Colonic mucosa (tissue), 4 donors: ENCODE results near the gene PFDN1. TPM values are rescaled to one million over a fixed set of nuclear protein-coding genes. Genes with fewer than 3 reads are reported as not detected.

ENCODE experiments used
- DNase-seq: peaks from one replicate; pipeline ENCODE4 v3.0.0-alpha.2; 2020
- H3K27ac ChIP-seq: fragments of 200-600 bp; one replicate; pipeline ENCODE4 v1.8.0; 2021
- H3K27me3 ChIP-seq: fragments of 200-600 bp; one replicate; pipeline ENCODE4 v1.8.0; 2021
- H3K36me3 ChIP-seq: fragments of 200-600 bp; one replicate; pipeline ENCODE4 v1.8.0; 2021
- H3K4me1 ChIP-seq: fragments of 200-600 bp; one replicate; pipeline ENCODE4 v1.8.0; 2021; ENCODE audit warnings: mild to moderate bottlenecking
- H3K4me3 ChIP-seq: fragments of 200-600 bp; one replicate; pipeline ENCODE4 v1.8.0; 2021
- H3K9ac ChIP-seq, 2 donors: one replicate each; pipeline ENCODE4 v1.7.0; 2013; ENCODE audit warnings: control low read depth in 2 of 2, low read depth in 2 of 2, low read length in 2 of 2
- H3K9me3 ChIP-seq: fragments of 200-600 bp; one replicate; pipeline ENCODE4 v1.8.0; 2021
- CTCF ChIP-seq: fragments of 200-600 bp; IDR thresholded peaks from one replicate; pipeline ENCODE4 v1.8.0; 2022; ENCODE audit warnings: antibody characterized with exemption, mild to moderate bottlenecking
- intact Hi-C: fragments of 100-400 bp; cut with DNase I; formaldehyde crosslinking; loops from one replicate; pipeline ENCODE4 v1.14.1; 2022
- total RNA-seq, 2 donors: library from RNA; stranded (reverse); fragmentation: NEBNext Ultra II Directional in 1 of 2; extraction: Animal tissue kit (Norgen Biotek cat#: 25700) in 1 of 2; gene quantifications; one replicate each; pipeline ENCODE4 v1.2.1, GENCODE V29; 2021
- donor health status: healthy.
- donor health status: DM: no; HTN: no; CAD: no.
- donor health status: DM: no; HTN: no; CAD: no.

The PFDN1 gene
- total RNA-seq, 2 donors from 2014 or later: 41.2 to 41.4 TPM

DNA sequence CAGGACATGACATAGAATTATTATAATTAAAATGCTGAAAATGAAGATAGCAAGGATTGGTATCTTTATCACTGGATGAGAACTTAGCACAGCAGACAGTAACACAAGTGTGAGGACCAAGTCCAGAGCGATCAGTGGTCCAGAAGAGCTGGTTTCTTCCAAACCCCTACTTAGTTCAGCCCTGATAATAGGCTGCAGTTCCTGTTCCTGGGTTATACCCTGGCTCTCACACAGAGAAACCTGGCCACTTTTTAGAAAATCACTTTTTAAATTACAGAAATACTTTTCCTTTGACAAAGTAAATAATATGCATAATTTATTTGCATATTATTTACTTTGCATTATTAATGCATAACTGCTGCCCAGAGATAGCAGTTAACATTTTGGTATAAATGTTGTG is 87.6 kb downstream of the PFDN1 start:
- no peak for TF ChIP-seq CTCF

DNA sequence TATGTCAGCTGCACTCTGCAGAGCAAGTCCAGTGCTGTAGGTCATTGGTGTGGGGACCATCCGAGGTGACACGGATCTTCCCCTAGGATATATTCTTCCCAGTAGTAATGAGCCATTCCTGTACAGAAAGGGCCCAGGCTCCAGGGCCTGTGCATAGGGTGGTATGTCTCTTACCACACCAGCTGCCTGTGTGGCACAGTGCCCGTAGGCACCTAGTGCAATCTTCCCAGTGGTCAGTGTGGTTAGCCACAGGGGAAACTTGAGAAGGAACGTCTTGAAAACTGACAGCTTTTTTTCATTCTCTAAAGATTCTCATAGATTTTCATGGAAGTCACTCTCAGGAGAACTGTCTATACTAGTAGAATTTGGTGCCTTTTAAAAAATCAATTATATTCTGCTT is 88.1 kb downstream of the PFDN1 start:
- Histone ChIP-seq H3K4me3 (no peak overlapping the region), H3K27me3 (no peaks in the 10 kb centered on the region), H3K27ac (no peak overlapping the region), H3K36me3 (no peaks in the 10 kb centered on the region), H3K9me3 (no peaks in the 10 kb centered on the region), H3K4me1 (peaks cover 15% of the 10 kb centered on the region), H3K9ac (no peak overlapping the region)
- intact Hi-C loops: no loop called here
- no peak for TF ChIP-seq CTCF
- no peak for DNase-seq

More for the DNA sequence above, 87.6 kb downstream of the PFDN1 start:
- H3K27me3 ChIP-seq: no peaks in the 10 kb centered on the region
- intact Hi-C loops: no loop called here
- H3K9me3 ChIP-seq: no peaks in the 10 kb centered on the region
- no peaks in the 10 kb centered on the region for H3K36me3 ChIP-seq
- DNase-seq: no peak
- no peak overlapping the region for H3K9ac ChIP-seq
- H3K27ac ChIP-seq: no peak overlapping the region
- H3K4me3 ChIP-seq: no peak overlapping the region
- peaks cover 18% of the 10 kb centered on the region for H3K4me1 ChIP-seq

GRCh38 chr5:140213370-140213983 is 89.4 kb downstream of the PFDN1 start:
- no peaks in the 10 kb centered on the region for H3K9me3 ChIP-seq

DNA sequence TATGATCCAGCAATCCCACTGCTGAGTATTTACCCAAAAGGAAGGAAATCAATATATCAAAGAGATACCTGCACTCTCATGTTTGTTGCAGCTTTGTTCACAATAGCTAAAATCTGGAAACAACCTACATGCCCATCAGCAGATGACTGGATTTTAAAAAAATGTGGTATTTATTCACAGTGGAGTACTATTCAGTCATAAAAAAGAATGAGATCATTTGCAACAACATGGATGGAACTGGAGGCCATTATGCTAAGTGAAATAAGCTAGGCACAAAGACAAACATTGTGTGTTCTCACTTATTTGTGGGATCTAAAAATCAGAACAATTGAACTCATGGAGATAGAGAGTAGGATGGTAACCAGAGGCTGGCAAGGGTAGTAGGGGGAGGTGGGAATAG is 94.8 kb downstream of the PFDN1 start:
- intact Hi-C loops: no loop called here

More at GRCh38 chr5:140213370-140213983, 89.4 kb downstream of the PFDN1 start:
- Histone ChIP-seq H3K36me3 (no peaks in the 10 kb centered on the region), H3K27ac (no peak overlapping the region), H3K4me1 (peaks cover 8% of the 10 kb centered on the region), H3K27me3 (no peaks in the 10 kb centered on the region), H3K9ac (no peak overlapping the region), H3K4me3 (no peak overlapping the region)
- TF ChIP-seq CTCF: no peak
- intact Hi-C loops: no loop called here
- DNase-seq: no peak

GRCh38 chr5:140207250-140207964 is 95.5 kb downstream of the PFDN1 start:
- no peak overlapping the region for H3K9ac ChIP-seq
- intact Hi-C loops: no loop called here
- H3K27me3 ChIP-seq: no peaks in the 10 kb centered on the region
- no peak overlapping the region for H3K27ac ChIP-seq
- no peaks in the 10 kb centered on the region for H3K36me3 ChIP-seq
- TF ChIP-seq CTCF: no peak
- no peak for DNase-seq
- no peaks in the 10 kb centered on the region for H3K4me1 ChIP-seq
- no peaks in the 10 kb centered on the region for H3K9me3 ChIP-seq
- H3K4me3 ChIP-seq: no peak overlapping the region

More for the DNA sequence above, 94.8 kb downstream of the PFDN1 start:
- Histone ChIP-seq H3K27me3 (no peaks in the 10 kb centered on the region), H3K4me3 (no peak overlapping the region), H3K9me3 (no peaks in the 10 kb centered on the region), H3K9ac (no peak overlapping the region), H3K27ac (no peak overlapping the region), H3K36me3 (no peaks in the 10 kb centered on the region), H3K4me1 (no peaks in the 10 kb centered on the region)
- no peak for TF ChIP-seq CTCF
- DNase-seq: no peak
